GM18951 (cell line): ENCODE results near the gene UCK2.
"Not testable (repeated sequence)": the region's sequence is repeated elsewhere in the genome, so short reads cannot be mapped to it uniquely, and the experiment has no call there.

Experiments used
- POLR2A ChIP-seq: IDR thresholded peaks from 4 replicates; pipeline ENCODE4 v1.6.1; 2011; ENCODE audit warnings: mild to moderate bottlenecking; ENCODE audit not compliant: insufficient read length, insufficient read depth; ENCODE audit errors: extremely low read depth
- in situ Hi-C: fragments of 300-500 bp; cut with MboI; formaldehyde crosslinking; loops from one replicate; pipeline ENCODE4 v1.12.0; 2022; ENCODE audit warnings: low sequenced_read_pairs, mixed read lengths, inconsistent platforms; ENCODE audit not compliant: unreplicated experiment

Gene UCK2

DNA sequence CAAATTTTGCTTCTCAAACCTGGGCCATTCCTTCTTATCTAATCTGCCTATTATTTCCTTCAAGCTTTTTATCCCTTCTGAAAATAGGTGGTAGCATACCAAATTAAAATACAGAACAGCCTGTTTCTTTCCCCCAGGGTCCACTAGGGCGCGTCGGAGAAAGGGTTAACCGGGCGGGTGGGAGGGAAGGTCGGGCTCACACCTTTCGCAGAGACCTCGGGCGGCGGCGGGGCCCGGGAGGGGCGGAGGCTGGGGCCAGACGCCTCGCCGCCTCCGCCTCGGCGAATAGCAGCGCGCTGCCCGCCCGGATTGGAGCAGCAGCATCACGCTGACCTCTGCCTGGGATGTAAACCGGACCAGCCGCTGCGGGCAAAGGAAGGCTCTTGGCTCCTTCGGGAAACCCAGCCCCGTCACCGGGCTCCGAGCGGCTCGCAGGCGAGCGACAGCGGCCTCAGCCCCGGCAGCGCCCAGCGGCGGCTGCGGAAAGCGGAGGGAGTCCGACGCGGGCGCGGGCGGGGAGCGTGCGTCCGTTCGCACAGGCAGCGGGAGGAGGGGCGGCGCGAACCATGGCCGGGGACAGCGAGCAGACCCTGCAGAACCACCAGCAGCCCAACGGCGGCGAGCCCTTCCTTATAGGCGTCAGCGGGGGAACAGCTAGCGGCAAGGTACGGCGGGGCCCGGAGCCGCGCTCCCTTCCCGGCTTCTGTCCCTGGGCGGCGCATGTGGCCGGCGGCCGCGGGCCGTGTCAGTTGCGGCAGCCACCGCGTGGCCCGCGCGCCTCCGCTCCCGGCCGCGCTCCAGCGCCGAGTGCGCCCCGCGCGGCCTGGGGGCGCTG is at the start of gene UCK2:
Gene UCK2, plus strand, starts transcription at position 347 of the 835 bp plus-strand sequence. Its CDS starts 220 bp downstream, at position 567.
- in situ Hi-C loops, result no loop called here
- TF ChIP-seq POLR2A, result peak; percentile 65

DNA sequence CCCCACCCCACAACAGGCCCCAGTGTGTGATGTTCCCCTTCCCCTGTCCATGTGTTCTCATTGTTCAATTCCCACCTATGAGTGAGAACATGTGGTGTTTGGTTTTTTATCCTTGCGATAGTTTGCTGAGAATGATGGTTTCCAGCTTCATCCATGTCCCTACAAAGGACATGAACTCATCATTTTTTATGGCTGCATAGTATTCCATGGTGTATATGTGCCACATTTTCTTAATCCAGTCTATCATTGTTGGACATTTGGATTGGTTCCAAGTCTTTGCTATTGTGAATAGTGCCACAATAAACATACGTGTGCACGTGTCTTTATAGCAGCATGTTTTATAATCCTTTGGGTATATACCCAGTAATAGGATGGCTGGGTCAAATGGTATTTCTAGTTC is 49.2 kb upstream of the UCK2 start:
- in situ Hi-C loops, result not testable (repeated sequence)

DNA sequence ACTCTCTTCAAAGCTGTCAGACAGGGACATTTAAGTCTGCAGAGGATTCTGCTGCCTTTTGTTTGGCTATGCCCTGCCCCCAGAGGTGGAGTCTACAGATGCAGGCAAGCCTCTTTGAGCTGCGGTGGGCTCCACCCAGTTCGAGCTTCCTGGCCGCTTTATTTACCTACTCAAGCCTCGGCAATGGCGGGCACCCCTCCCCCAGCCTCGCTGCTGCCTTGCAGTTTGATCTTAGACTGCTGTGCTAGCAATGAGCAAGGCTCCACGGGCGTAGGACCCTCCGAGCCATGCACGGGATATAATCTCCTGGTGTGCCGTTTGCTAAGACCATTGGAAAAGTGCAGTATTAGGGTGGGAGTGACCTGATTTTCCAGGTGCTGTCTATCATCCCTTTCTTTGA is 43.9 kb upstream of the UCK2 start:
- in situ Hi-C loops, result not testable (repeated sequence)

DNA sequence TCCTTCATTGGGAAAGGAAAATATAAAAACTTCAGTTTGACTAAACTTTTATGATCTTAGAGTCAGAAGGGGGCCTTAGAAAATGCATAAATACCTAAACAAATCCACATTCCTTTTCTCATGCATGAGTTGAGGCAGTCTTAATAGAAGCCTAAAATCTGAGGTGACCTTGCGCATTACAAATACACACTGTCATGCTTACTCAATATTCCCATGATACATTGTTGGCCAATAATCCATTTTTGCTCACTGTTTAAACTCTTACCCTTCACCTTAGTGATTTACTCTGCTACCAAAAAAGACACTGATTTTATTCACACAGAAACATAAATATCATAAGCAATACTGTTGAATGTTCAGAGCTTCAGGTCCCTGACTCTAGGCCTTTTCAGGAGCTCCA is 39.7 kb upstream of the UCK2 start:
- in situ Hi-C loops, result no loop called here
- TF ChIP-seq POLR2A, result no peak

DNA sequence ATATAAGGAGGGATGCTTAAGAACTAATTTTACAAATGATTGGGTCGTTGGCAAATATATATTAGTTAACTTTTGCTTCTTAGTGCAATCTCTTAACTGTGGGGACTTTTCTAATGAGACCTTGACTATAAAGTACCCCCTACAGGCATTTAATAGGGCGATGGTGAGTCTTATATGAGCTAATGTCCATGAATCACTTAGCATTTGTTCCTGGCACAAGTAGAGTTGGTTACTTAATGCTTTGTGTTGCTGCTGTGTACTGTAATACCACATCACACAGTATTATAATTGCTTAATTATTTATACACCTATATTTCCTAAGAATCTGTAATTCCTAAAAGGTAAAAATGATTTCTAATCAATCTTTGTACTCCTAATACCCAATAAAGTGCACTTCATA is 33.5 kb upstream of the UCK2 start:
- in situ Hi-C loops, result no loop called here
- TF ChIP-seq POLR2A, result no peak

DNA sequence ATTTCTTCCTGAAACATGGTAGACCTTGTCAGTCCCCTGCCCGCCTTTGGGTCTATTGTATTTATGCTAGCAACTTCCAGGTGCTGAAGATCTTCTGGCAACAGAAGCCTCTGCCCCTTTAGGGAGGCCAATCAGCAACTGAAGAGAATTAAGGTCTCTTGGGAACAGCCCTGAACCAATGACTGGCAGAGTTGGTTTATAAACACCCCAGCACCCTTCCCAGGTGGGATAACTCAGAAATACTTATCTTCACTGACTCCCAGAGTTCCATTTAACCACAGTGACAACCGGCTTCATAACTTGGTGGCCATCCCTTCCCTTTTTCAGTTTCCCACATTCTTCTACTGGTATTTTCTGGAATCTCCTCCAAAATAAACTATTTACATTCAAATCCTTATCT is 31.5 kb upstream of the UCK2 start:
- in situ Hi-C loops, result no loop called here
- TF ChIP-seq POLR2A, result no peak

DNA sequence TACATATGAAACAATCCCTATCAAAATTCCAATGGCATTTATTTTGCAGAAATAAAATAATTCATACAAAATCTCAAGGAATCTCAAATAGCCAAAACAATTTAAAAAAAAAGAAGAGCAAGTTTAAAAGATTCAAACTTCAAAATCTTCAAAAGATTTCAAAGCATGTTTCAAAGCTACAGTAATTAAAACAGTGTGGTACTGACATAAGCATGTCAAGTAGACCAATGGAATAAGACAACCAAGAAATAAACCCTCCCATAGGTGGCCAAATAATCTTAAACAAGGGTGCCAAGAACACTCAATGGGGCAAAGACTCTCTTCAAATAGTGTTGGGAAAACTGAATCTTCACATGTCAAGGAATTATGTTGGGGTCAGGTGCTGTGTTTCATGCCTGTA is 28.0 kb upstream of the UCK2 start:
- in situ Hi-C loops, result no loop called here
- no peak for TF ChIP-seq POLR2A

DNA sequence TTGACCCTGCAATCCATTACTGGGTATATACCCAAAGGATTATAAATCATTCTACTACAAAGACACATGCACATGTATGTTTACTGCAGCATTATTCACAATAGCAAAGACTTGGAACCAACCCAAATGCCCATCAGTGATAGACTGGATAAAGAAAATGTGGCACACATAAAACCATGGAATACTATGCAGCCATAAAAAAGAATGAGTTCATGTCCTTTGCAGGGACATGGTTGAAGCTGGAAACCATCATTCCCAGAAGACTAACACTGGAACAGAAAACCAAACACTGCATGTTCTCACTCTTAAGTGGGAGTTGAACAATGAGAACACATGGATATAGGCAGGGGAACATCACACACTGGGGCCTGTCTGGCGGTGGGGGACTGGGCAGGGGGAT is 22.9 kb upstream of the UCK2 start:
- in situ Hi-C loops, result not testable (repeated sequence)

DNA sequence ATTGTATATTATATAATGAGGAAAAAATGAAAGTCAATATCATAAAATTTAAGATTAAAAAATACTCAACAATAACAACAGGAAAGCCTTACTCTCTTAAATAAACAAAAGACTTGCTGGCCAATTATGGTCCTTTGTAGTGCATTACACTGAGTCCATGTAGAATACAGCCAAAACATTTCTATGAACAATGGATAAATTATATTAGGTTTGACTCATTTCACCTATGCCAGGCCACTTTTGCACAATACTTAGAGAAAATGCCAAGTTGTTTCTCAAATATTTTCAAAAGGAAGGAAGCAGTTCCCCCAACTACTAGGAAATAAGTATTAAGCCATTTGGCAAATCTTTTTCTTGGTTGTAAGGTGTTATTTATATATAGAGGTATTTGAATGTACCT is 19.8 kb upstream of the UCK2 start:
- in situ Hi-C loops, result no loop called here
- TF ChIP-seq POLR2A, result no peak

DNA sequence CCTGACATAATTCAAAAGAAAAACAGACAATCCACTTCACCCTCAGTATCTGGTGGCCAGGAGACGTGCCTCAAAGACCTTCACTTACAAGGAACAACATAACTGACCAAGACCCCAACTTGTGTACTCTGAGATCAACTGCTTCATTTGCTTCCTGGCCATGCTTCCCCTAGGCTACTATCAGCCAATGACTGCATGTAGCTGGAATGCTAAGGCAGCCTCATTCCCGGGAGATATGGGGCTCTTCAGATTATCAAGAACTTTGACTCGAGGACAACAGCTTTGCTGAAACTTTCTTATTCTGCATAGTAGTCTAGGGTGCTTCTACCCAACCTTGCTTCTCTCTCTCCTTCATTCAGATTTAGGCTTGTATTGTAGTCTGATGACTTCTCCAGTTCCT is 11.7 kb upstream of the UCK2 start:
- in situ Hi-C loops, result loop anchor here (5.0 kb wide), 1 partner anchor 103 kb away; no protein-coding TSS in a partner anchor
- no peak for TF ChIP-seq POLR2A

DNA sequence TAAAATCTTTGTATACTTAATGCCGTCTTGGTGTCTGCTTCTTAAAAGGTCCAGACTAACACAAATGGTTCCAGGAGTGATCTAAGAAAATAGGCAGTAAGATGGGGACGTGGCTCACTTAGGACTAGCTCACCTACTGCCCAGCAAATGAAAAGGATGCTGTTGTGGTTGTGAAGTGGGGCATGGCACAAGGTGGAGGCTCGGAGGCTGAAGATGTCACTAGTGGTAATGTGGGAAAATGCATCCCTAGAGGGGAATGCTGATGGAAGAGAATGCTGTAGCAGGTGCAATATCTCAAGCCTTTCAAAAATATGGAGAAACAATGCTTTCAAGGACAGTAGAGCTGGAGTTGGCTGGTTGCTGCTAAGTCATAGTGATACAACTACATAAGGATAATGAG is 11.3 kb upstream of the UCK2 start:
- in situ Hi-C loops, result loop anchor here (5.0 kb wide), 1 partner anchor 104 kb away; no protein-coding TSS in a partner anchor
- no peak for TF ChIP-seq POLR2A

DNA sequence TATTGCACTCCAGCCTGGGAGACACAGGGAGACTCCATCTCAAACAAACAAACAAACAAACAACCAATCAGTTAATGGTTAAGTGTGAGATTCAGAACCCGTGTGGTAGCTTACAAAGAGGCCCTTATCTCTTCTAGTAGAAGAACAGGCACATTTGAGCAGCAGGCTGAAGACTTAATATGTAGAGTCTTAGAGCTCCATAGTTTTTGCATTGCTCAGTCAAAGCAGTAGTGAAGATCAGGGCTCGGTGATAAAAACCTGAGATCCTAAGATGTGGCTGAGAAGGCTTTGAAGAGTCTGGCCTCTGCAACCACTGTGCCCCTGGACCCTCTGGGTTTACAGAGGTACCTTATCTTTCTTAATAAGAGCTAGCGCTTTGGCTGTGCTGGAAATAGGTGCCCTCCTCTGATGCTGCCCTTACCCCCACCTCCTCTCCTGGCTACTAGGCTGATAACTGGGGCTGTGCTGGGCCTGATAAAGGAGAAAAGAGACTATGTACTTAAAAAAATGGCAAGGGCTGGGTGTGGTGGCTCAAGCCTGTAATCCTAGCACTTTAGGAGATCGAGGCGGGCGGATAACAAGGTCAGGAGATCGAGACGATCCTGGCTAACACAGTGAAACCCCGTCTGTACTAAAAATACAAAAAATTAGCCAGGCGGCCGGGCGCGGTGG is 10.5 kb upstream of the UCK2 start:
- in situ Hi-C loops, result loop anchor here (5.0 kb wide), 1 partner anchor 105 kb away; no protein-coding TSS in a partner anchor
- no peak for TF ChIP-seq POLR2A

DNA sequence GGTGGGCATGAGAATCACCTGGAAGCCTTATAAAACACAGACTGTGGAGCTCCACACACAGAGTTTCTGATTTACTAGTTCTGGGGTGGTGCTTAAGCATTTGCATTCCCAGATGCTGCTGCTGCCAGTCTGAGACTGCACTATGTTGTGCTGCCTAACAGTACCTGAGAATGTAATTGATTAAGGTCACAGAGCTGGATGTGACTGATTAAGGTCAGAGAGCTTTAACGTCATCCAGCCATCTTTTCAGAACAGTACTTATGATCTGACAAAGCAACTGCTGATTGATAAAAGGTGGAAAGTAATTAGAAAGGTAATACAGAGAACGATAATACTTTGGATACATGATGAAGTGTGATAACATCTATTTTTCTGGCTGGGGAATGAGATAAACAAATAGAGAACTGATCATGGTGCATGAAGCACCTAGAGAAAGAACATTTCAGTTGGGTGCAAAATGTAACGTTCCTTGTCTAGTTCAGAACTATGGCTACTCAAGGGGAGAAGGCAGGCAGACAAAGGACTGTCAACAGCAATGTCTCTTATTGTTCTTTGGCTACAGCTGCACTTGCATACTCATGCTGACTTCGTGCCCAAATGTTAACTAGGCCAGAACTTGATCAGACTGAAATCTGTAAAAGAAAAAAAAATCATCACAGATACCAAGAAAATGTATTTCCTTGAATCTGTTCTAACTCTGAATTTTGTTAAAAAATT is 3.7 kb upstream of the UCK2 start:
- in situ Hi-C loops, result no loop called here
- no peak for TF ChIP-seq POLR2A

DNA sequence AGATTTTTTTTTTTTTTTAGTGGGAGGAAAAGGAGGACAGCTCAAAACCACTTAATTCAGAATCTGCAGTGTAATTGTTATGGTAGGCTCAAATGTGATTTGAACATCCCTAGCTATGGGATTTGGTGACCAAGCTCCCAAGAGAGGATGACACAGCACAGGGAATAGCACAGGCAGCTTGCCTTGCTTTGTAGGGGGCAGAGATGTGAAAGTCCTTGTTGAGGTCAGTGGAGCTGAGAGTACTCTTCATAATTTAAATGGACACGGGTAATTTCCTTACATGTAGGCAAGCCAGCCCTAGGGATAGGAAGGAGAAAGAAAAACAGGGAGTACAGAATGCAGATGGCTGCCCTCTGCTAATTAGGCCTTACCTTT is 3.2 kb upstream of the UCK2 start:
- in situ Hi-C loops, result no loop called here
- TF ChIP-seq POLR2A, result no peak
